Progenitor cell of endocrine pancreas (in vitro differentiated cells): ENCODE data around the gene RAD51B. TPM values are rescaled to one million over a fixed set of nuclear protein-coding genes. Genes with fewer than 3 reads are reported as not detected.

Source experiments
- DNase-seq: peaks from one replicate; pipeline ENCODE4 v3.0.0; 2021; ENCODE audit warnings: low spot score; ENCODE audit not compliant: unreplicated experiment
- H3K27ac Mint-ChIP-seq: 2 replicates; pipeline ENCODE4 v1.8.0; 2021; ENCODE audit warnings: mild to moderate bottlenecking, moderate library complexity, mixed read lengths
- H3K27me3 Mint-ChIP-seq: 2 replicates; pipeline ENCODE4 v1.8.0; 2021; ENCODE audit warnings: mixed read lengths
- H3K36me3 Mint-ChIP-seq: 2 replicates; pipeline ENCODE4 v1.8.0; 2022; ENCODE audit warnings: mixed read lengths; ENCODE audit not compliant: insufficient read depth
- H3K4me1 Mint-ChIP-seq: 2 replicates; pipeline ENCODE4 v1.8.0; 2021; ENCODE audit warnings: low read depth, mixed read lengths
- H3K4me3 Mint-ChIP-seq: 2 replicates; pipeline ENCODE4 v1.8.0; 2021; ENCODE audit warnings: low read depth, mild to moderate bottlenecking, moderate library complexity, mixed read lengths
- H3K9me3 Mint-ChIP-seq: 2 replicates; pipeline ENCODE4 v1.8.0; 2021; ENCODE audit warnings: low read depth, mixed read lengths
- CTCF ChIP-seq: fragments of 200-600 bp; sonication (generic); IDR thresholded peaks from one replicate; pipeline ENCODE4 v1.5.0; 2021; ENCODE audit warnings: antibody characterized with exemption, mild to moderate bottlenecking; ENCODE audit not compliant: unreplicated experiment
- total RNA-seq: library from RNA; stranded (reverse); gene quantifications from 2 replicates; pipeline ENCODE4 v1.2.1, GENCODE V29; 2021

The RAD51B gene
- total RNA-seq, 1 donor from 2014 or later = 24.7 TPM

GRCh38 chr14:68402525-68403101, 583.0 kb downstream of the RAD51B start:
- no peak for DNase-seq
- H3K4me1 Mint-ChIP-seq = peaks cover 12% of the 10 kb centered on the region
- no peak for TF ChIP-seq CTCF
- H3K27me3 Mint-ChIP-seq = no peaks in the 10 kb centered on the region
- no peaks in the 10 kb centered on the region for H3K9me3 Mint-ChIP-seq
- no peak overlapping the region for H3K27ac Mint-ChIP-seq
- no peaks in the 10 kb centered on the region for H3K36me3 Mint-ChIP-seq
- H3K4me3 Mint-ChIP-seq = no peak overlapping the region

- no peak for DNase-seq
- TF ChIP-seq CTCF = no peak
- Mint-ChIP-seq H3K4me1 (peaks cover 9% of the 10 kb centered on the region), H3K4me3 (no peak overlapping the region), H3K9me3 (no peaks in the 10 kb centered on the region), H3K27me3 (no peaks in the 10 kb centered on the region), H3K27ac (no peak overlapping the region), H3K36me3 (no peaks in the 10 kb centered on the region)
Measured at GRCh38 chr14:68403191-68404145, 583.9 kb downstream of the RAD51B start.

- no peak for TF ChIP-seq CTCF
- Mint-ChIP-seq H3K27ac (no peak overlapping the region), H3K4me1 (peaks cover 8% of the 10 kb centered on the region), H3K9me3 (no peaks in the 10 kb centered on the region), H3K36me3 (no peaks in the 10 kb centered on the region), H3K4me3 (no peak overlapping the region), H3K27me3 (no peaks in the 10 kb centered on the region)
- DNase-seq = no peak
Measured at GRCh38 chr14:68404146-68404527, 584.6 kb downstream of the RAD51B start.

- H3K27me3 Mint-ChIP-seq = no peaks in the 10 kb centered on the region
- no peak for DNase-seq
- TF ChIP-seq CTCF = no peak
- peaks cover 12% of the 10 kb centered on the region for H3K4me1 Mint-ChIP-seq
- no peaks in the 10 kb centered on the region for H3K36me3 Mint-ChIP-seq
- no peaks in the 10 kb centered on the region for H3K9me3 Mint-ChIP-seq
- no peak overlapping the region for H3K4me3 Mint-ChIP-seq
- H3K27ac Mint-ChIP-seq = no peak overlapping the region
Measured at GRCh38 chr14:68404652-68405183, 585.1 kb downstream of the RAD51B start.

GRCh38 chr14:68405961-68406360, 586.4 kb downstream of the RAD51B start:
- Mint-ChIP-seq H3K36me3 (no peaks in the 10 kb centered on the region), H3K27ac (no peak overlapping the region), H3K9me3 (no peaks in the 10 kb centered on the region), H3K27me3 (no peaks in the 10 kb centered on the region), H3K4me1 (peaks cover 11% of the 10 kb centered on the region), H3K4me3 (no peak overlapping the region)
- no peak for DNase-seq
- TF ChIP-seq CTCF = no peak
